ENCODE measurements around the gene NKAIN4.

- TF ChIP-seq POLR2A (IDR thresholded peaks at IDR 0.05) (no peak), CTCF (IDR thresholded peaks at IDR 0.05 in 4 of 5, conservative IDR thresholded peaks at IDR 0.05 in 1 of 5) (no peak)
These were observed 41.5 kb downstream of the NKAIN4 start for GRCh38 chr20:63212792-63213191.

Data from gastrocnemius medialis (tissue), 4 donors.